Prostate gland (tissue), 2 donors: Measurements from ENCODE around the gene OPN1SW. TPM values are rescaled to one million over a fixed set of nuclear protein-coding genes. Genes with fewer than 3 reads are reported as not detected.

Experiments used
- DNase-seq: peaks from one replicate; pipeline ENCODE4 v3.0.0-alpha.2; 2019; ENCODE audit warnings: low spot score
- H3K27ac ChIP-seq, 2 donors: fragments of 200-600 bp; sonication (generic); 2 replicates each; pipeline ENCODE4 v1.5.1; 2017 to 2019
- H3K27me3 ChIP-seq: fragments of 200-600 bp; sonication (generic); replicated peaks from 2 replicates; pipeline ENCODE4 v1.5.1; 2019; ENCODE audit not compliant: insufficient read depth
- H3K36me3 ChIP-seq, 2 donors: fragments of 200-600 bp; sonication (generic); 1 replicate in 1 of 2; 2 replicates in 1 of 2; pipeline versions ENCODE4 v1.5.1 to v1.8.1; 2017 to 2019
- H3K4me1 ChIP-seq: fragments of 200-600 bp; sonication (generic); replicated peaks from 2 replicates; pipeline ENCODE4 v1.5.1; 2019
- H3K4me3 ChIP-seq, 2 donors: fragments of 200-600 bp; sonication (generic); 2 replicates each; pipeline ENCODE4 v1.5.1; 2017 to 2019
- H3K9me3 ChIP-seq: fragments of 200-600 bp; sonication (generic); 2 replicates; pipeline ENCODE4 v1.5.1; 2017
- CTCF ChIP-seq, 4 experiments: fragments of 200-600 bp in 2 of 4; fragments of 450-650 bp in 2 of 4; sonication (generic) in 2 of 4; IDR thresholded peaks; 1 replicate in 3 of 4; 2 replicates in 1 of 4; pipeline ENCODE4 v1.5.1; 2016 to 2019; ENCODE audit warnings: antibody characterized with exemption in 4 of 4, mild to moderate bottlenecking in 2 of 4, moderate library complexity in 2 of 4
- POLR2A ChIP-seq: fragments of 450-650 bp; IDR thresholded peaks from one replicate; pipeline ENCODE4 v1.6.1; 2016; ENCODE audit warnings: antibody characterized with exemption, mild to moderate bottlenecking
- POLR2AphosphoS5 ChIP-seq: sonication (generic); formaldehyde crosslinking; IDR thresholded peaks from one replicate; pipeline ENCODE4 v1.6.1; 2017; ENCODE audit warnings: antibody characterized with exemption
- WGBS: methylation state at CpG from one replicate; pipeline ENCODE4 v1.1.5; 2018; 5-methylcytosine and 5-hydroxymethylcytosine counted together
- intact Hi-C: fragments of 100-400 bp; cut with DNase I; formaldehyde crosslinking; loops from one replicate; pipeline ENCODE4 v1.14.2; 2022
- total RNA-seq, 2 donors: library from RNA; depleted of rRNA; stranded (reverse); fragments of >200 nt; gene quantifications; one replicate each; pipeline ENCODE4 v1.1.0, GENCODE V29; 2016

The OPN1SW gene
- total RNA-seq, 2 donors from 2014 or later = not detected

- no peak for DNase-seq
- WGBS = 1% methylated on average over 8 of the region's 8 CpGs
- intact Hi-C loops = loop anchor here (5.0 kb wide), 1 partner anchor 94 kb away; the partner anchor contains the start of gene FLNC
These were observed 37.0 kb downstream of the OPN1SW start for GRCh38 chr7:128738570-128739047.

DNA sequence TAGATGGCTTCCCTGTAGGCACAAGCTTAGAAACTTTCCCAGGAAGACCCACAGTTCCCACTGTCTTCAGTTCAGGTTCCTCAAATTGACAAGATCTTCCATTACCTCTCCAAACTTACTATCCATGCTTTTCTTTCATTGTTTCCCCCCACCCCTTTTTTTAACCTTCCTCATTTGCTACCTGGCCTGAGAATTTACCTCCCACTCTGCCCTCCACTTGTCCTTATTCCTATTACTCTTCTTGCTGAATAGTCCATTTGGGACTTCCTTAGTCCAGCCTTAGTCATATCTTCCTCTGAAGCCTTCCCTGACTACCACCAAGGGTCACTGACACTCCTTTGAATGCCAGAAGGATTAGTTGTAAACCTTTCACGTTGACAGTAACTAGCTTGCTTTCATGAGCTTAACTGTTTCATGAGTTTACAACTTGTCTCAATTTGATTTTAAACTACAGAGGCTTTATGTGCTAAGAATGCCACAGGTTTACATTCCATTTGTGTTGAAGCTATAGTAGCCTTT lies 37.7 kb downstream of the OPN1SW start:
- DNase-seq = no peak
- WGBS = 21% methylated on average over 1 of the region's 1 CpG
- no peaks in the 10 kb centered on the region for H3K27me3 ChIP-seq
- H3K4me3 ChIP-seq = no peak overlapping the region
- peaks cover 16% of the 10 kb centered on the region for H3K4me1 ChIP-seq
- intact Hi-C loops = loop anchor here (5.0 kb wide), 1 partner anchor 94 kb away; the partner anchor contains the start of gene FLNC
- TF ChIP-seq POLR2A (no peak), CTCF (IDR thresholded peaks at IDR 0.05) (no peak), POLR2AphosphoS5 (no peak)
- H3K9me3 ChIP-seq = no peaks in the 10 kb centered on the region
- peak overlapping the region; percentile 74 to 88 for H3K27ac ChIP-seq
- H3K36me3 ChIP-seq = no peaks in the 10 kb centered on the region

More at GRCh38 chr7:128738570-128739047, 37.0 kb downstream of the OPN1SW start:
- no peaks in the 10 kb centered on the region for H3K27me3 ChIP-seq
- H3K4me3 ChIP-seq = peak overlapping the region; percentile 58 to 95
- no peaks in the 10 kb centered on the region for H3K9me3 ChIP-seq
- H3K36me3 ChIP-seq = no peaks in the 10 kb centered on the region
- H3K27ac ChIP-seq = peak overlapping the region; percentile 74 to 88
- TF ChIP-seq POLR2AphosphoS5 (no peak), POLR2A (no peak), CTCF (IDR thresholded peaks at IDR 0.05) (no peak)
- H3K4me1 ChIP-seq = peaks cover 16% of the 10 kb centered on the region

DNA sequence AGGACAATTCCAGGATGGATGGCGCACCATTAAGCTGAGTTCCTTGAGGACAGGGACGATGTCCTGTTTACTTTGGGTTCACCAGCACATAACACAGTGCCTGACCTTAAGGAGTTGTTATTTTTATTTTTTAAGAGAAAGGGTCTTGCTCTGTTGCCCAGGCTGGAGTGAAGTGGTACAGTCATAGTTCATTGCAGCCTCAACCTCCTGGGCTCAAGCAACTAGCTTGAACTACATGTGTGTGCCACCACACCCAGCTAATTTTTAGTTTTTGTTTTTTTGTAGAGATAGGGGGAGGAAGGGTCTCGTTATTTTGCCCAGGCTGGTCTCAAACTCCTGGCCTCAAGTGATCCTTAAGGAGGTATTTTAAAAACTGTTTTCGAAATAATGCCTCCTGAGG lies 38.2 kb downstream of the OPN1SW start:
- no peaks in the 10 kb centered on the region for H3K36me3 ChIP-seq
- no peaks in the 10 kb centered on the region for H3K27me3 ChIP-seq
- TF ChIP-seq POLR2A (no peak), POLR2AphosphoS5 (no peak), CTCF (IDR thresholded peaks at IDR 0.05) (no peak)
- H3K4me1 ChIP-seq = peaks cover 16% of the 10 kb centered on the region
- WGBS = 91% methylated on average over 4 of the region's 4 CpGs
- H3K27ac ChIP-seq = peak overlapping the region in 1 of 2 donors; percentile 74
- no peak overlapping the region for H3K4me3 ChIP-seq
- no peaks in the 10 kb centered on the region for H3K9me3 ChIP-seq
- DNase-seq = no peak
- intact Hi-C loops = loop anchor here (5.0 kb wide), 1 partner anchor 95 kb away; the partner anchor contains the start of gene FLNC

DNA sequence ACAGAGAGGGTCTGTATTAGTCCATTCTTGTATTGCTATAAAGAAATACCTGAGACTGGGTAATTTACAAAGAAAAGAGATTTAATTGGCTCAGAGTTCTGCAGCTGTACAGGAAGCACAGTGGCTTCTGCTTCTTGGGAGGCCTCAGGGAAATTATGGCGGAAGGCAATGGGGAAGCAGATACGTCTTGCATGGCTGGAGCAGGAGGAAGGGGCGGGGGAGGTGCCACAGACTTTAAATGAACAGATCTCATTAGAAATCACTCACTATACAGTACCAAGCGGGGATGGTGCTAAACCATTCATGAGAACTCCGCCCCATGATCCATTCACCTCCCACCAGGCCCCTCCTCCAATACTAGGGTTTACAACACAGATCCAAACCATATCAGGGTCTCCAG lies 40.2 kb downstream of the OPN1SW start:
- TF ChIP-seq POLR2AphosphoS5 (no peak), POLR2A (no peak), CTCF (IDR thresholded peaks at IDR 0.05) (no peak)
- no peak overlapping the region for H3K4me3 ChIP-seq
- no peaks in the 10 kb centered on the region for H3K27me3 ChIP-seq
- no peak for DNase-seq
- H3K4me1 ChIP-seq = peaks cover 10% of the 10 kb centered on the region
- no peak overlapping the region for H3K27ac ChIP-seq
- H3K9me3 ChIP-seq = no peaks in the 10 kb centered on the region
- 94% methylated on average over 5 of the region's 5 CpGs for WGBS
- intact Hi-C loops = loop anchor here (5.0 kb wide), 1 partner anchor 97 kb away; the partner anchor contains the start of gene FLNC
- no peaks in the 10 kb centered on the region for H3K36me3 ChIP-seq

GRCh38 chr7:128734890-128735289 lies 40.7 kb downstream of the OPN1SW start:
- Histone ChIP-seq H3K36me3 (no peaks in the 10 kb centered on the region), H3K27ac (no peak overlapping the region), H3K27me3 (no peaks in the 10 kb centered on the region), H3K4me1 (peaks cover 7% of the 10 kb centered on the region), H3K4me3 (no peak overlapping the region), H3K9me3 (no peaks in the 10 kb centered on the region)
- DNase-seq = no peak
- intact Hi-C loops = loop anchor here (5.0 kb wide), 1 partner anchor 97 kb away; the partner anchor contains the start of gene FLNC
- WGBS = 93% methylated on average over 1 of the region's 1 CpG
- TF ChIP-seq POLR2A = no peak
- TF ChIP-seq CTCF (IDR thresholded peaks at IDR 0.05) = no peak
- TF ChIP-seq POLR2AphosphoS5 = no peak
